Measurements from ENCODE around the gene POMGNT2. TPM values are rescaled to one million over a fixed set of nuclear protein-coding genes. Genes with fewer than 3 reads are reported as not detected.

The POMGNT2 gene
- total and polyA plus RNA-seq, 2 experiments from 2014 or later = 10.7 to 26.1 TPM

DNA sequence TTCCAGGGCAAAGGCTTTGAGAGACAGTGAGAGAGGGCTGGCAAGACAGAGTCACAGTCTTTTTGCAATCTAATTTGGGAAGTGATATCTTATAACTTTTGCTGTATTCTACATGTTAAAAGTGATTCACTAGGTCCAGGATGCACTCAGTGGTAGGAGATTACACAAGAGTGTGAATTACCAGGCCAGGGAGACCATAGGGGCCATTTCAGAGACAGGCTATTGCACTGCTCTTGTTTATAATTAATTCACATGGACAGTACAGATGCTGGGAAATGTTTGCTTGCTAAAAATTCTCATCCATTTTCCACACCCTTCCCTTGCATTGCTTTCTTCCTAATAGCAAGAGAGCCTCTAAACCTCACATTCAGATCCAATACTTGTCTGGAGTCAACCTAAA is 22.6 kb upstream of the POMGNT2 start:
- no peak for ATAC-seq
- H3K27me3 ChIP-seq (ENCODE audit: insufficient read depth) = no peaks in the 10 kb centered on the region
- Mint-ChIP-seq H3K4me1 (peaks cover 3% of the 10 kb centered on the region; the same call in 1 of the 3 replicates), H3K36me3 (ENCODE audit: low read depth) (peaks cover 4% of the 10 kb centered on the region; the same call in 2 of the 3 replicates), H3K4me3 (no peak overlapping the region), H3K27me3 (ENCODE audit: insufficient read depth, low read depth, poor library complexity) (peaks cover 2% of the 10 kb centered on the region), H3K9me3 (peaks cover 5% of the 10 kb centered on the region; the same call in 2 of the 3 replicates), H3K27ac (no peak overlapping the region)
- TF ChIP-seq ZNF114 (CRISPR knock-in tag; IDR thresholded peaks at IDR 0.05) = no peak
- TF ChIP-seq EZH2 (IDR thresholded peaks at IDR 0.05; ENCODE audit: low read depth, unreplicated experiment) = no peak
- no peak for TF ChIP-seq CREB1 (CRISPR knock-in tag; IDR thresholded peaks at IDR 0.05; ENCODE audit: low read depth)
- no peak for TF ChIP-seq POLR2AphosphoS5 (IDR thresholded peaks at IDR 0.05; ENCODE audit: low read depth)
- no peak for TF ChIP-seq STAT1 (IDR thresholded peaks at IDR 0.05; ENCODE audit: unreplicated experiment)
- TF ChIP-seq, protein P1, sequence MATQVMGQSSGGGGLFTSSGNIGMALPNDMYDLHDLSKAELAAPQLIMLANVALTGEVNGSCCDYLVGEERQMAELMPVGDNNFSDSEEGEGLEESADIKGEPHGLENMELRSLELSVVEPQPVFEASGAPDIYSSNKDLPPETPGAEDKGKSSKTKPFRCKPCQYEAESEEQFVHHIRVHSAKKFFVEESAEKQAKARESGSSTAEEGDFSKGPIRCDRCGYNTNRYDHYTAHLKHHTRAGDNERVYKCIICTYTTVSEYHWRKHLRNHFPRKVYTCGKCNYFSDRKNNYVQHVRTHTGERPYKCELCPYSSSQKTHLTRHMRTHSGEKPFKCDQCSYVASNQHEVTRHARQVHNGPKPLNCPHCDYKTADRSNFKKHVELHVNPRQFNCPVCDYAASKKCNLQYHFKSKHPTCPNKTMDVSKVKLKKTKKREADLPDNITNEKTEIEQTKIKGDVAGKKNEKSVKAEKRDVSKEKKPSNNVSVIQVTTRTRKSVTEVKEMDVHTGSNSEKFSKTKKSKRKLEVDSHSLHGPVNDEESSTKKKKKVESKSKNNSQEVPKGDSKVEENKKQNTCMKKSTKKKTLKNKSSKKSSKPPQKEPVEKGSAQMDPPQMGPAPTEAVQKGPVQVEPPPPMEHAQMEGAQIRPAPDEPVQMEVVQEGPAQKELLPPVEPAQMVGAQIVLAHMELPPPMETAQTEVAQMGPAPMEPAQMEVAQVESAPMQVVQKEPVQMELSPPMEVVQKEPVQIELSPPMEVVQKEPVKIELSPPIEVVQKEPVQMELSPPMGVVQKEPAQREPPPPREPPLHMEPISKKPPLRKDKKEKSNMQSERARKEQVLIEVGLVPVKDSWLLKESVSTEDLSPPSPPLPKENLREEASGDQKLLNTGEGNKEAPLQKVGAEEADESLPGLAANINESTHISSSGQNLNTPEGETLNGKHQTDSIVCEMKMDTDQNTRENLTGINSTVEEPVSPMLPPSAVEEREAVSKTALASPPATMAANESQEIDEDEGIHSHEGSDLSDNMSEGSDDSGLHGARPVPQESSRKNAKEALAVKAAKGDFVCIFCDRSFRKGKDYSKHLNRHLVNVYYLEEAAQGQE (IDR thresholded peaks at IDR 0.05; ENCODE audit: unreplicated experiment) = no peak
- TF ChIP-seq ZNF331 (CRISPR knock-in tag; IDR thresholded peaks at IDR 0.05; ENCODE audit: low read depth) = no peak
- TF ChIP-seq, protein P2, sequence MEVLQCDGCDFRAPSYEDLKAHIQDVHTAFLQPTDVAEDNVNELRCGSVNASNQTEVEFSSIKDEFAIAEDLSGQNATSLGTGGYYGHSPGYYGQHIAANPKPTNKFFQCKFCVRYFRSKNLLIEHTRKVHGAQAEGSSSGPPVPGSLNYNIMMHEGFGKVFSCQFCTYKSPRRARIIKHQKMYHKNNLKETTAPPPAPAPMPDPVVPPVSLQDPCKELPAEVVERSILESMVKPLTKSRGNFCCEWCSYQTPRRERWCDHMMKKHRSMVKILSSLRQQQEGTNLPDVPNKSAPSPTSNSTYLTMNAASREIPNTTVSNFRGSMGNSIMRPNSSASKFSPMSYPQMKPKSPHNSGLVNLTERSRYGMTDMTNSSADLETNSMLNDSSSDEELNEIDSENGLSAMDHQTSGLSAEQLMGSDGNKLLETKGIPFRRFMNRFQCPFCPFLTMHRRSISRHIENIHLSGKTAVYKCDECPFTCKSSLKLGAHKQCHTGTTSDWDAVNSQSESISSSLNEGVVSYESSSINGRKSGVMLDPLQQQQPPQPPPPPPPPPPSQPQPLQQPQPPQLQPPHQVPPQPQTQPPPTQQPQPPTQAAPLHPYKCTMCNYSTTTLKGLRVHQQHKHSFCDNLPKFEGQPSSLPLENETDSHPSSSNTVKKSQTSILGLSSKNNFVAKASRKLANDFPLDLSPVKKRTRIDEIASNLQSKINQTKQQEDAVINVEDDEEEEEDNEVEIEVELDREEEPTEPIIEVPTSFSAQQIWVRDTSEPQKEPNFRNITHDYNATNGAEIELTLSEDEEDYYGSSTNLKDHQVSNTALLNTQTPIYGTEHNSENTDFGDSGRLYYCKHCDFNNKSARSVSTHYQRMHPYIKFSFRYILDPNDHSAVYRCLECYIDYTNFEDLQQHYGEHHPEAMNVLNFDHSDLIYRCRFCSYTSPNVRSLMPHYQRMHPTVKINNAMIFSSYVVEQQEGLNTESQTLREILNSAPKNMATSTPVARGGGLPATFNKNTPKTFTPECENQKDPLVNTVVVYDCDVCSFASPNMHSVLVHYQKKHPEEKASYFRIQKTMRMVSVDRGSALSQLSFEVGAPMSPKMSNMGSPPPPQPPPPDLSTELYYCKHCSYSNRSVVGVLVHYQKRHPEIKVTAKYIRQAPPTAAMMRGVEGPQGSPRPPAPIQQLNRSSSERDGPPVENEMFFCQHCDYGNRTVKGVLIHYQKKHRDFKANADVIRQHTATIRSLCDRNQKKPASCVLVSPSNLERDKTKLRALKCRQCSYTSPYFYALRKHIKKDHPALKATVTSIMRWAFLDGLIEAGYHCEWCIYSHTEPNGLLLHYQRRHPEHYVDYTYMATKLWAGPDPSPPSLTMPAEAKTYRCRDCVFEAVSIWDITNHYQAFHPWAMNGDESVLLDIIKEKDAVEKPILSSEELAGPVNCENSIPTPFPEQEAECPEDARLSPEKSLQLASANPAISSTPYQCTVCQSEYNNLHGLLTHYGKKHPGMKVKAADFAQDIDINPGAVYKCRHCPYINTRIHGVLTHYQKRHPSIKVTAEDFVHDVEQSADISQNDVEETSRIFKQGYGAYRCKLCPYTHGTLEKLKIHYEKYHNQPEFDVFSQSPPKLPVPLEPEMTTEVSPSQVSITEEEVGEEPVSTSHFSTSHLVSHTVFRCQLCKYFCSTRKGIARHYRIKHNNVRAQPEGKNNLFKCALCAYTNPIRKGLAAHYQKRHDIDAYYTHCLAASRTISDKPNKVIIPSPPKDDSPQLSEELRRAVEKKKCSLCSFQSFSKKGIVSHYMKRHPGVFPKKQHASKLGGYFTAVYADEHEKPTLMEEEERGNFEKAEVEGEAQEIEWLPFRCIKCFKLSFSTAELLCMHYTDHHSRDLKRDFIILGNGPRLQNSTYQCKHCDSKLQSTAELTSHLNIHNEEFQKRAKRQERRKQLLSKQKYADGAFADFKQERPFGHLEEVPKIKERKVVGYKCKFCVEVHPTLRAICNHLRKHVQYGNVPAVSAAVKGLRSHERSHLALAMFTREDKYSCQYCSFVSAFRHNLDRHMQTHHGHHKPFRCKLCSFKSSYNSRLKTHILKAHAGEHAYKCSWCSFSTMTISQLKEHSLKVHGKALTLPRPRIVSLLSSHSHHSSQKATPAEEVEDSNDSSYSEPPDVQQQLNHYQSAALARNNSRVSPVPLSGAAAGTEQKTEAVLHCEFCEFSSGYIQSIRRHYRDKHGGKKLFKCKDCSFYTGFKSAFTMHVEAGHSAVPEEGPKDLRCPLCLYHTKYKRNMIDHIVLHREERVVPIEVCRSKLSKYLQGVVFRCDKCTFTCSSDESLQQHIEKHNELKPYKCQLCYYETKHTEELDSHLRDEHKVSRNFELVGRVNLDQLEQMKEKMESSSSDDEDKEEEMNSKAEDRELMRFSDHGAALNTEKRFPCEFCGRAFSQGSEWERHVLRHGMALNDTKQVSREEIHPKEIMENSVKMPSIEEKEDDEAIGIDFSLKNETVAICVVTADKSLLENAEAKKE (CRISPR knock-in tag; IDR thresholded peaks at IDR 0.05) = no peak
- no peak for TF ChIP-seq JUNB (IDR thresholded peaks at IDR 0.05; ENCODE audit: unreplicated experiment)
- no peak for TF ChIP-seq NANOG (IDR thresholded peaks at IDR 0.05; ENCODE audit: borderline replicate concordance)
- TF ChIP-seq, protein P3, sequence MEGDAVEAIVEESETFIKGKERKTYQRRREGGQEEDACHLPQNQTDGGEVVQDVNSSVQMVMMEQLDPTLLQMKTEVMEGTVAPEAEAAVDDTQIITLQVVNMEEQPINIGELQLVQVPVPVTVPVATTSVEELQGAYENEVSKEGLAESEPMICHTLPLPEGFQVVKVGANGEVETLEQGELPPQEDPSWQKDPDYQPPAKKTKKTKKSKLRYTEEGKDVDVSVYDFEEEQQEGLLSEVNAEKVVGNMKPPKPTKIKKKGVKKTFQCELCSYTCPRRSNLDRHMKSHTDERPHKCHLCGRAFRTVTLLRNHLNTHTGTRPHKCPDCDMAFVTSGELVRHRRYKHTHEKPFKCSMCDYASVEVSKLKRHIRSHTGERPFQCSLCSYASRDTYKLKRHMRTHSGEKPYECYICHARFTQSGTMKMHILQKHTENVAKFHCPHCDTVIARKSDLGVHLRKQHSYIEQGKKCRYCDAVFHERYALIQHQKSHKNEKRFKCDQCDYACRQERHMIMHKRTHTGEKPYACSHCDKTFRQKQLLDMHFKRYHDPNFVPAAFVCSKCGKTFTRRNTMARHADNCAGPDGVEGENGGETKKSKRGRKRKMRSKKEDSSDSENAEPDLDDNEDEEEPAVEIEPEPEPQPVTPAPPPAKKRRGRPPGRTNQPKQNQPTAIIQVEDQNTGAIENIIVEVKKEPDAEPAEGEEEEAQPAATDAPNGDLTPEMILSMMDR (conservative IDR thresholded peaks at IDR 0.05; ENCODE audit: low read depth in 2 of 2) = no peak
- TF ChIP-seq EZH2phosphoT487 (IDR thresholded peaks at IDR 0.05; ENCODE audit: unreplicated experiment) = no peak
- H4K20me1 ChIP-seq (replicated peaks; ENCODE audit: insufficient read depth) = no peaks in the 10 kb centered on the region
- H3F3A ChIP-seq (replicated peaks; ENCODE audit: low read depth) = no peaks in the 10 kb centered on the region
- no peak for DNase-seq (ENCODE audit: low spot score)
- H3K79me2 ChIP-seq (replicated peaks; ENCODE audit: insufficient read depth) = no peaks in the 10 kb centered on the region
- no peak overlapping the region for H3K4me3 ChIP-seq
- no peak overlapping the region for H3K4me2 ChIP-seq
- no peaks in the 10 kb centered on the region for H3K4me1 ChIP-seq (ENCODE audit: insufficient read depth)
- H2AFZ ChIP-seq = no peak overlapping the region
- H3K9me2 ChIP-seq (ENCODE audit: insufficient read depth) = peaks cover 6% of the 10 kb centered on the region; the same call in 1 of the 2 replicates
- no peak overlapping the region for H3K27ac ChIP-seq (ENCODE audit: low read depth)
- no peaks in the 10 kb centered on the region for H3K36me3 ChIP-seq (ENCODE audit: insufficient read depth)
